GM23248 (cell line): Measurements from ENCODE around the gene PAQR4. TPM values are rescaled to one million over a fixed set of nuclear protein-coding genes. Genes with fewer than 3 reads are reported as not detected.

Experiments used
- DNase-seq: peaks from one replicate; pipeline ENCODE4 v3.0.0-alpha.2; 2015
- H2AFZ ChIP-seq: fragments of 200-600 bp; sonication (generic); 2 replicates; pipeline ENCODE4 v1.6.1; 2016; ENCODE audit warnings: antibody characterized with exemption
- H3F3A ChIP-seq: fragments of 200-600 bp; sonication (generic); 2 replicates; pipeline ENCODE4 v1.6.1; 2016; ENCODE audit warnings: mild to moderate bottlenecking, antibody characterized with exemption, mixed run types; ENCODE audit not compliant: insufficient read depth
- H3K27ac ChIP-seq: fragments of 200-600 bp; sonication (generic); 2 replicates; pipeline ENCODE4 v1.5.1; 2016; ENCODE audit warnings: mild to moderate bottlenecking
- H3K27me3 ChIP-seq: fragments of 200-600 bp; sonication (generic); replicated peaks from 2 replicates; pipeline ENCODE4 v1.6.1; 2016; ENCODE audit warnings: mild to moderate bottlenecking; ENCODE audit not compliant: insufficient read depth
- H3K36me3 ChIP-seq: fragments of 200-600 bp; sonication (generic); 2 replicates; pipeline ENCODE4 v1.6.1; 2016; ENCODE audit warnings: low read depth, mild to moderate bottlenecking
- H3K4me1 ChIP-seq: fragments of 200-600 bp; sonication (generic); 2 replicates; pipeline ENCODE4 v1.6.1; 2016; ENCODE audit warnings: mild to moderate bottlenecking; ENCODE audit not compliant: insufficient read depth
- H3K4me2 ChIP-seq: fragments of 200-600 bp; sonication (generic); one replicate; pipeline ENCODE4 v1.6.1; 2016; ENCODE audit warnings: mild to moderate bottlenecking; ENCODE audit not compliant: unreplicated experiment
- H3K4me3 ChIP-seq: fragments of 200-600 bp; sonication (generic); 2 replicates; pipeline ENCODE4 v1.5.1; 2016; ENCODE audit warnings: mild to moderate bottlenecking
- H3K79me2 ChIP-seq: fragments of 200-600 bp; sonication (generic); 2 replicates; pipeline ENCODE4 v1.6.1; 2016; ENCODE audit warnings: mild to moderate bottlenecking; ENCODE audit not compliant: insufficient read depth
- H3K9ac ChIP-seq: fragments of 200-600 bp; sonication (generic); 2 replicates; pipeline ENCODE4 v1.6.1; 2016; ENCODE audit warnings: mild to moderate bottlenecking
- H3K9me2 ChIP-seq: fragments of 200-600 bp; sonication (generic); 2 replicates; pipeline ENCODE4 v1.6.1; 2016; ENCODE audit warnings: mixed run types, mild to moderate bottlenecking, moderate library complexity; ENCODE audit not compliant: insufficient read depth
- H3K9me3 ChIP-seq: fragments of 200-600 bp; sonication (generic); one replicate; pipeline ENCODE4 v1.6.1; 2017; ENCODE audit warnings: low read depth
- H4K20me1 ChIP-seq: fragments of 200-600 bp; sonication (generic); 2 replicates; pipeline ENCODE4 v1.6.0; 2016; ENCODE audit not compliant: insufficient read depth
- EZH2 ChIP-seq: fragments of 200-600 bp; sonication (generic); IDR thresholded peaks from 2 replicates; pipeline ENCODE4 v1.6.1; 2018; ENCODE audit warnings: antibody characterized with exemption, mild to moderate bottlenecking; ENCODE audit not compliant: insufficient read depth, poor library complexity, severe bottlenecking
- EZH2phosphoT487 ChIP-seq: fragments of 200-600 bp; sonication (generic); IDR thresholded peaks from 2 replicates; pipeline ENCODE4 v1.6.1; 2018; ENCODE audit warnings: antibody characterized with exemption, moderate library complexity, mild to moderate bottlenecking, low read depth; ENCODE audit not compliant: insufficient read depth
- WGBS, 2 experiments: methylation state at CpG; one replicate each; pipeline ENCODE4 v1.1.6; 2015 to 2017; ENCODE audit warnings: low lambda C conversion rate in 2 of 2, low coverage in 1 of 2; ENCODE audit errors: missing lambda C conversion rate in 2 of 2; 5-methylcytosine and 5-hydroxymethylcytosine counted together
- in situ Hi-C: fragments of 300-500 bp; cut with MboI; formaldehyde crosslinking; loops from 2 replicates; pipeline ENCODE4 v1.15.0; 2020
- polyA plus RNA-seq: library from polyadenylated mRNA; unstranded; fragments of >200 nt; fragmentation: Nextera tagmentation; extraction: Ambion mirVana; gene quantifications from 2 replicates; pipeline ENCODE4 v1.2.1, GENCODE V29; 2016
- total RNA-seq: library from RNA; depleted of rRNA; stranded (reverse); fragments of >200 nt; shearing (Covaris generic); gene quantifications from 2 replicates; pipeline ENCODE4 v1.2.3, GENCODE V29; 2014

PAQR4 gene
- total and polyA plus RNA-seq, 2 experiments from 2014 or later = 5.1 to 7.7 TPM

GRCh38 chr16:3000540-3000939 is 31.4 kb downstream of the PAQR4 start:
- Histone ChIP-seq H3K27me3 (no peaks in the 10 kb centered on the region), H3K79me2 (no peaks in the 10 kb centered on the region), H2AFZ (no peak overlapping the region), H3K9ac (no peak overlapping the region), H3K4me2 (no peak overlapping the region), H3F3A (no peaks in the 10 kb centered on the region), H3K27ac (no peak overlapping the region), H3K9me3 (no peaks in the 10 kb centered on the region), H3K4me1 (no peaks in the 10 kb centered on the region), H3K9me2 (no peaks in the 10 kb centered on the region), H3K36me3 (no peaks in the 10 kb centered on the region), H3K4me3 (no peak overlapping the region), H4K20me1 (no peaks in the 10 kb centered on the region)
- in situ Hi-C loops = no loop called here
- 74 to 76% methylated on average over 4 of the region's 4 CpGs for WGBS, 2 experiments
- TF ChIP-seq EZH2 = no peak
- TF ChIP-seq EZH2phosphoT487 = no peak
- no peak for DNase-seq

- H3K9me2 ChIP-seq = no peaks in the 10 kb centered on the region
- no peaks in the 10 kb centered on the region for H3K36me3 ChIP-seq
- H3F3A ChIP-seq = no peaks in the 10 kb centered on the region
- no peaks in the 10 kb centered on the region for H3K4me1 ChIP-seq
- H2AFZ ChIP-seq = no peak overlapping the region
- H3K9ac ChIP-seq = no peak overlapping the region
- no peaks in the 10 kb centered on the region for H3K9me3 ChIP-seq
- H3K4me2 ChIP-seq = no peak overlapping the region
- no peak overlapping the region for H3K4me3 ChIP-seq
- H3K27me3 ChIP-seq = no peaks in the 10 kb centered on the region
- no peaks in the 10 kb centered on the region for H4K20me1 ChIP-seq
- DNase-seq = no peak
- TF ChIP-seq EZH2phosphoT487 (no peak), EZH2 (no peak)
- WGBS, 2 experiments = 52 to 56% methylated on average over 10 to 11 of the region's 12 CpGs
- no peak overlapping the region for H3K27ac ChIP-seq
- in situ Hi-C loops = no loop called here
- H3K79me2 ChIP-seq = no peaks in the 10 kb centered on the region
Observed at GRCh38 chr16:3001316-3001715, 32.2 kb downstream of the PAQR4 start.

- no peaks in the 10 kb centered on the region for H3K79me2 ChIP-seq
- H3K36me3 ChIP-seq = no peaks in the 10 kb centered on the region
- no peaks in the 10 kb centered on the region for H4K20me1 ChIP-seq
- no peaks in the 10 kb centered on the region for H3K9me3 ChIP-seq
- H2AFZ ChIP-seq = no peak overlapping the region
- H3F3A ChIP-seq = no peaks in the 10 kb centered on the region
- WGBS, 2 experiments = 9 to 12% methylated on average over 42 to 51 of the region's 58 CpGs
- peak; percentile 99 for DNase-seq
- H3K27me3 ChIP-seq = no peaks in the 10 kb centered on the region
- in situ Hi-C loops = no loop called here
- H3K9ac ChIP-seq = no peak overlapping the region
- no peaks in the 10 kb centered on the region for H3K9me2 ChIP-seq
- no peaks in the 10 kb centered on the region for H3K4me1 ChIP-seq
- H3K27ac ChIP-seq = no peak overlapping the region
- H3K4me2 ChIP-seq = no peak overlapping the region
- TF ChIP-seq EZH2 (no peak), EZH2phosphoT487 (no peak)
- H3K4me3 ChIP-seq = peak overlapping the region; percentile 51; the same call in 1 of the 2 replicates
Observed at GRCh38 chr16:3003582-3004270, 34.6 kb downstream of the PAQR4 start.

GRCh38 chr16:3004319-3004718 is 35.2 kb downstream of the PAQR4 start:
- in situ Hi-C loops = no loop called here
- Histone ChIP-seq H4K20me1 (no peaks in the 10 kb centered on the region), H3K4me1 (no peaks in the 10 kb centered on the region), H3K9ac (no peak overlapping the region), H3K27me3 (no peaks in the 10 kb centered on the region), H2AFZ (no peak overlapping the region), H3K27ac (no peak overlapping the region), H3K9me3 (no peaks in the 10 kb centered on the region), H3K36me3 (no peaks in the 10 kb centered on the region), H3K9me2 (no peaks in the 10 kb centered on the region), H3K4me2 (no peak overlapping the region), H3K4me3 (no peak overlapping the region), H3F3A (no peaks in the 10 kb centered on the region), H3K79me2 (no peaks in the 10 kb centered on the region)
- DNase-seq = peak; percentile 67
- no peak for TF ChIP-seq EZH2
- TF ChIP-seq EZH2phosphoT487 = no peak
- WGBS, 2 experiments = 1 to 13% methylated on average over 3 to 31 of the region's 67 CpGs
